Body of pancreas (tissue), 4 donors: ENCODE results near the gene ACTL6A. TPM values are rescaled to one million over a fixed set of nuclear protein-coding genes. Genes with fewer than 3 reads are reported as not detected.

ENCODE experiments used
- ATAC-seq: fragments of 150-250 bp; one replicate; pipeline ENCODE4 v1.9.1; 2016
- DNase-seq, 4 donors: peaks; one replicate each; pipeline ENCODE4 v3.0.0-alpha.2; 2019
- H3K27ac ChIP-seq, 4 donors: fragments of 200-600 bp; sonication (generic); 1 replicate in 3 of 4; 2 replicates in 1 of 4; pipeline versions ENCODE4 v1.5.1 to v1.6.1; 2016 to 2019; ENCODE audit warnings: mild to moderate bottlenecking in 1 of 4, mixed read lengths in 1 of 4, moderate library complexity in 1 of 4
- H3K27me3 ChIP-seq, 2 donors: fragments of 200-600 bp; sonication (generic); one replicate each; pipeline ENCODE4 v1.6.0; 2016; ENCODE audit warnings: mild to moderate bottlenecking in 1 of 2
- H3K36me3 ChIP-seq, 2 donors: fragments of 200-600 bp; sonication (generic); replicated peaks in 1 of 2; 2 replicates each; pipeline ENCODE4 v1.5.1; 2016; ENCODE audit warnings: low read depth in 2 of 2; ENCODE audit not compliant: insufficient read depth in 1 of 2
- H3K4me1 ChIP-seq: fragments of 200-600 bp; sonication (generic); one replicate; pipeline ENCODE4 v1.6.0; 2016
- H3K4me3 ChIP-seq, 2 donors: fragments of 200-600 bp; sonication (generic); 1 replicate in 1 of 2; 2 replicates in 1 of 2; pipeline ENCODE4 v1.5.1; 2016 to 2019
- H3K9me3 ChIP-seq, 3 donors: fragments of 200-600 bp; sonication (generic); 1 replicate in 2 of 3; 2 replicates in 1 of 3; pipeline ENCODE4 v1.5.1; 2016
- POLR2A ChIP-seq, 3 donors: fragments of 450-650 bp; IDR thresholded peaks; one replicate each; pipeline ENCODE4 v1.6.1; 2016; ENCODE audit warnings: antibody characterized with exemption in 3 of 3, mild to moderate bottlenecking in 2 of 3
- WGBS, 2 donors: methylation state at CpG; one replicate each; pipeline ENCODE4 v1.1.5; 2017; 5-methylcytosine and 5-hydroxymethylcytosine counted together
- intact Hi-C: fragments of 100-400 bp; cut with DNase I; formaldehyde crosslinking; loops from one replicate; pipeline ENCODE4 v1.15.1; 2023
- total RNA-seq, 2 donors: library from RNA; depleted of rRNA; stranded (reverse); fragments of >200 nt; gene quantifications; one replicate each; pipeline ENCODE4 v1.1.0, GENCODE V29; 2016
- TF ChIP-seq, protein P1 (sequence below), 7 experiments: fragments of 450-650 bp in 4 of 7; fragments of 200-600 bp in 3 of 7; sonication (generic) in 3 of 7; IDR thresholded peaks; one replicate each; pipeline ENCODE4 v1.5.1; 2016 to 2019; ENCODE audit warnings: antibody characterized with exemption in 7 of 7

ACTL6A gene
- total RNA-seq, 2 donors from 2014 or later, result 23.1 to 25.2 TPM

DNA sequence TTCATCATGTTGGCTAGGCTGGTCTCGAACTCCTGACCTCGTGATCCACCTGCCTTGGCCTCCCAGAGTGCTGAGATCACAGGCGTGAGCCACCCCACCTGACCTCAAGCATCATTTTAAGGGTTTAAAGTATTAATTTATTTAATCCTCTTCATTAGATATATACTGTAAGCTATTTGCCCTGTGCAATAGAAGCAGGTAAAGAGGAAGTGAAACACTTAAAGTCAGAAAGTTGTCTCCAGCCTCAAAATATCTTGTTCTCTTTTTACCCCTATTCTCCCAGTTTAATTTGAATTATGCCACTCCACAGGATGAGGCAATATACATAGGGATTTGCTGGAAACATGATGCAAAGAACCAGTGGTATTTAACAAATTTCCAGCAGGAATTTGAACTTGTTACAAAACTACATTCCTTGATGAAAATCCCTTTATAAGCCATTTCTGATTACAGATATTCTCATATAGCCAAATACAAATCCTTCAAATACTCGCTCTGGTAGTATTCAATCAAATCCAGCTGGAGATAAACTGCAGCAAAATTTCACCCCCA lies 43.9 kb downstream of the ACTL6A start:
- WGBS, 2 donors, result 84 to 95% methylated on average over 4 of the region's 4 CpGs
- Histone ChIP-seq H3K36me3 (no peaks in the 10 kb centered on the region), H3K9me3 (no peaks in the 10 kb centered on the region)

DNA sequence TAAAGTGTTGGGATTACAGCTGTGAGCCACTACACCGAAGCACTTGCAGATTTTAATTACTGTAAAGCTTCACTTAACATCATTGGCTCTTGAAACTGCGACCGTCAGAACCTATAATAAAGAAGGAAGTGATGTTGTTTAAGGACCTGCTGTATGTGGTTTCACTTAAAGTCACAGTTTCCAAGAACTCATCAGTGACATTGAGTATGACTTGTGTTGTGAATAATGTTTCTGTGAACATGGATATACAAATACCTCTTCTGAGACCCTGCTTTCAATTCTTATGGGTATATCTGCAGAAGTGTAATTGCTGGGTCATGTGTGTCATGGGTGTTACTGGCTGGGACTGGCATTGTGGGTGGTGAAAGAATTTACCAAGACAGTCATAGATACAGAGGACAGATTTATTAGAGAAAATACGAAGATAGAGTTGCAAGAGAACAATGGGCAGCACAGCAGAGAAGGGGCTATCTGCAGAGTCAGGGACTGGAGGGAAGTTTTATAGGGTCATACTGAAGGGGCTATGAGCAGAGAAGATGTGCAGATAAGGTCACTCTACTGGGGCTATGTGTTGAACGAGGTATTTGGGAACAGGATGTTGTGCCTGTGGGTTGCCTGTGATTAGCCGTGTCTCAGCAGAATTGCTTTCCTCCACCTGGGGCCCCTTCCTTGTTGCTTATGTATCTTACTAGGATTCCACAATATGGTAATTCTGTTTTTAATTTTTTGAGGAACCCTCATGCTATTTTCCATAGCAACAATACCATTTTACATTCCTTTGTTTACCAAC lies 46.4 kb downstream of the ACTL6A start:
- no peaks in the 10 kb centered on the region for H3K36me3 ChIP-seq
- 53 to 68% methylated on average over 6 of the region's 6 CpGs for WGBS, 2 donors
- intact Hi-C loops, result no loop called here
- DNase-seq (no peak), ATAC-seq (no peak)
- no peaks in the 10 kb centered on the region for H3K9me3 ChIP-seq
- H3K27ac ChIP-seq, result no peak overlapping the region
- TF ChIP-seq, protein P1, sequence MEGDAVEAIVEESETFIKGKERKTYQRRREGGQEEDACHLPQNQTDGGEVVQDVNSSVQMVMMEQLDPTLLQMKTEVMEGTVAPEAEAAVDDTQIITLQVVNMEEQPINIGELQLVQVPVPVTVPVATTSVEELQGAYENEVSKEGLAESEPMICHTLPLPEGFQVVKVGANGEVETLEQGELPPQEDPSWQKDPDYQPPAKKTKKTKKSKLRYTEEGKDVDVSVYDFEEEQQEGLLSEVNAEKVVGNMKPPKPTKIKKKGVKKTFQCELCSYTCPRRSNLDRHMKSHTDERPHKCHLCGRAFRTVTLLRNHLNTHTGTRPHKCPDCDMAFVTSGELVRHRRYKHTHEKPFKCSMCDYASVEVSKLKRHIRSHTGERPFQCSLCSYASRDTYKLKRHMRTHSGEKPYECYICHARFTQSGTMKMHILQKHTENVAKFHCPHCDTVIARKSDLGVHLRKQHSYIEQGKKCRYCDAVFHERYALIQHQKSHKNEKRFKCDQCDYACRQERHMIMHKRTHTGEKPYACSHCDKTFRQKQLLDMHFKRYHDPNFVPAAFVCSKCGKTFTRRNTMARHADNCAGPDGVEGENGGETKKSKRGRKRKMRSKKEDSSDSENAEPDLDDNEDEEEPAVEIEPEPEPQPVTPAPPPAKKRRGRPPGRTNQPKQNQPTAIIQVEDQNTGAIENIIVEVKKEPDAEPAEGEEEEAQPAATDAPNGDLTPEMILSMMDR (IDR thresholded peaks at IDR 0.05), result no peak
- TF ChIP-seq POLR2A (IDR thresholded peaks at IDR 0.05), result no peak
- H3K4me3 ChIP-seq, result no peak overlapping the region
- H3K4me1 ChIP-seq, result peaks cover 14% of the 10 kb centered on the region
- H3K27me3 ChIP-seq, result no peaks in the 10 kb centered on the region

More for the DNA sequence above, 43.9 kb downstream of the ACTL6A start:
- ATAC-seq (no peak), DNase-seq (no peak)
- H3K4me3 ChIP-seq, result no peak overlapping the region
- peaks cover 20% of the 10 kb centered on the region for H3K4me1 ChIP-seq
- no peak overlapping the region for H3K27ac ChIP-seq
- intact Hi-C loops, result no loop called here
- TF ChIP-seq POLR2A (IDR thresholded peaks at IDR 0.05), result no peak
- TF ChIP-seq, protein P1 (IDR thresholded peaks at IDR 0.05), result no peak
- H3K27me3 ChIP-seq, result no peaks in the 10 kb centered on the region

DNA sequence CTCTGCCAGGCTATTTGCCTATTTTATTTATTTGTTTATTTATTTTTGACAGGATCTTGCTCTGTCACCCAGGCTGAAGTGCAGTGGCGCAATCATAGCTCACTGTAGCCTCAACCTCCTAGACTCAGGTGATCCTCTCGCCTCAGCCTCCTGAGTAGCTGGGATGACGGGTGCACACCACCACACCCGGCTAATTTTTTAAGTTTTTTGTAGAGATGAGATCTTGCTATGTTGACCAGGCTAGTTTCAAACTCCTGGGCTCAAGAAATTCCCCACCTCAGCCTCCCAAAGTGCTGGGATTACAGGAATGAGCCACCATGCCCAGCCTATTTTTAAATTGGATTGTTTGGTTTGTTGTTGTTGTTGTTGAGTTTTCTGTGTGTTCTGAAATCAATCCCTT lies 47.3 kb downstream of the ACTL6A start:
- no peaks in the 10 kb centered on the region for H3K9me3 ChIP-seq
- H3K27me3 ChIP-seq, result no peaks in the 10 kb centered on the region
- 97% methylated on average over 4 of the region's 4 CpGs for WGBS, 2 donors
- ATAC-seq (no peak), DNase-seq (no peak)
- peaks cover 14% of the 10 kb centered on the region for H3K4me1 ChIP-seq
- H3K27ac ChIP-seq, result no peak overlapping the region
- intact Hi-C loops, result no loop called here
- no peak for TF ChIP-seq POLR2A (IDR thresholded peaks at IDR 0.05)
- TF ChIP-seq, protein P1 (IDR thresholded peaks at IDR 0.05), result no peak
- no peak overlapping the region for H3K4me3 ChIP-seq
- H3K36me3 ChIP-seq, result no peaks in the 10 kb centered on the region

DNA sequence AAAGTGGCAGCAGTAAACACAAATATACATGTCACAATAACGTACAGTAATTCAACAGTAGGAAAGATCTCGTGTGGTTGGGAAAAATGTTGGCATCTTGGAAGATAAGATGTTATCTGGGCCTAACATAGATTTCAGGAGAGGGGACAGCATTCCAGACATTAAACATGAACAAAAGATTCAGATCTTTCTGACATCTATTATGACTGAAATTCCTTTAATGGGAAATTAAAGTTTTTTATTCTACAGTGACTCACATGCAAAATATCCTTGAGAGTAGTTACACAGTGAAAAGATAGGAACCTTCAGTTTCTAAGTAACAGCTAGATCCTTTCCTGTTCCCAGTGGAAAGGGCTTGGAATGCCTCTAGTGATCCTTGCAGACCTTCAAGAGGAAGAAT lies 51.1 kb downstream of the ACTL6A start:
- H3K4me3 ChIP-seq, result no peak overlapping the region
- no peaks in the 10 kb centered on the region for H3K9me3 ChIP-seq
- no peak overlapping the region for H3K27ac ChIP-seq
- no peaks in the 10 kb centered on the region for H3K4me1 ChIP-seq
- peaks cover 0 to 5% of the 10 kb centered on the region in 2 donors for H3K36me3 ChIP-seq
- TF ChIP-seq, protein P1 (IDR thresholded peaks at IDR 0.05), result no peak
- TF ChIP-seq POLR2A (IDR thresholded peaks at IDR 0.05), result no peak
- H3K27me3 ChIP-seq, result no peaks in the 10 kb centered on the region
- intact Hi-C loops, result no loop called here
- WGBS, 2 donors, result 37 to 45% methylated on average over 2 of the region's 2 CpGs
- DNase-seq, result no peak
- no peak for ATAC-seq
